Liver (tissue), 3 donors: ENCODE results near the gene RAB31.

Source experiments
- CTCF ChIP-seq: fragments of 150-350 bp; IDR thresholded peaks from 2 replicates; pipeline ENCODE4 v1.5.1; 2017; ENCODE audit warnings: improper control_type of control experiment, low read depth, low read length; ENCODE audit not compliant: missing input control
- EGR1 ChIP-seq, 2 donors: IDR thresholded peaks; 2 replicates each; pipeline ENCODE4 v1.6.1; 2016 to 2018; ENCODE audit warnings: antibody characterized with exemption in 2 of 2, low read depth in 2 of 2
- JUND ChIP-seq, 2 donors: IDR thresholded peaks; 2 replicates each; pipeline ENCODE4 v1.6.1; 2016; ENCODE audit warnings: antibody characterized with exemption in 2 of 2
- RAD21 ChIP-seq, 2 donors: IDR thresholded peaks; 2 replicates each; pipeline ENCODE4 v1.6.1; 2016; ENCODE audit warnings: antibody characterized with exemption in 2 of 2, mild to moderate bottlenecking in 2 of 2
- REST ChIP-seq: IDR thresholded peaks from 2 replicates; pipeline ENCODE4 v1.6.1; 2016; ENCODE audit warnings: antibody characterized with exemption, mild to moderate bottlenecking
- TAF1 ChIP-seq: conservative IDR thresholded peaks from 2 replicates; pipeline ENCODE4 v1.6.1; 2016; ENCODE audit warnings: antibody characterized with exemption, mild to moderate bottlenecking
- donor health status: healthy.
- donor health status: healthy.

GRCh38 chr18:9862686-9863085 is 154.6 kb downstream of the RAB31 start:
- TF ChIP-seq CTCF (no peak), RAD21 (IDR thresholded peaks at IDR 0.05) (no peak), JUND (IDR thresholded peaks at IDR 0.05) (no peak), TAF1 (no peak), EGR1 (IDR thresholded peaks at IDR 0.05; ENCODE audit: low read depth in 2 of 2) (no peak), REST (no peak)
